Activated CD4-positive, CD25-positive, alpha-beta regulatory T cell treated with anti-CD3 and anti-CD28 coated beads, Interleukin-2, amount 50 U/mL, for 16 hours (primary cell): Measurements from ENCODE around the gene IGFL2.

ENCODE experiments used
- DNase-seq: peaks from one replicate; pipeline ENCODE4 v3.0.0-alpha.2; 2020; ENCODE audit warnings: low read depth, low spot score

Gene IGFL2

DNA sequence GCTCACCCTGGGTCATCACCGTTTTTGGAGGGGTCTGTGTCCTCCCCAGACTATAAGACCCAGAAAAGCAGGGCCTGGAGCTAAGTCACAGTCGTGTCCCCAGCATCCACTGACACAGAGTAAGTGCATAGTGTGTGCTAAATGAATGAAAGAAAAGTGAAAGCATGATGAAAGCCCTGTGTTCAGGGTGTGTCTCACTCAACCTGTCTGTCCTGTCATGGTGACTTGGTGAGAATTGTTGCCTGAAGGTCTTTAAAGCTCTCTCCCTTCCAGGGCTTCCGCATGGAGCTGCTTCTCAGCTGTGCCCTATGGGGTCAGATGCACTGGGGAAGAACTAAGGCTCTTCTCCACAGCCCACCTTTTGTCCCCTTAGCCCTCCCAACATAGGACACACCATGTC lies 61.0 kb downstream of the IGFL2 start:
- no peak for DNase-seq

- no peak for DNase-seq
These were observed 61.4 kb downstream of the IGFL2 start for GRCh38 chr19:46209472-46209871.

DNA sequence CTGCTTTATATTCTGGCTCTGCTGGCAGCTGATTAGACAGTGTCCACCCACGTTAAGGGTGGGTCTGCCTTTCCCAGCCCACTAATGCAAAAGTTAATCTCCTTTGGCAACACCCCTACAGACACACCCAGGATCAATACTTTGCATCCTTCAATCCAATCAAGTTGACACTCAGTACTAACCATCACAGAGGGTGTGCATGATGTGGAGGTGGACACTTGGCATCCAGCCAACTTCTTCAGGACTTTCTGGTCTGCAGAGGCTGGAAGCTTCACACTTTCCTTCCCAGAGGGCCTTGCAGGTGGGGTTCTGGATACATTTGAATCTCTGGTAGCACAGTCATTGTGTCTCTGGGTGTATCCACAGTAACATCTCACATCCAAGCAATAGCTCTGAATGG lies 62.6 kb downstream of the IGFL2 start:
- no peak for DNase-seq
